ENCODE data around the gene ANKMY1. TPM values are rescaled to one million over a fixed set of nuclear protein-coding genes. Genes with fewer than 3 reads are reported as not detected.
"Not testable (repeated sequence)": the region's sequence is repeated elsewhere in the genome, so short reads cannot be mapped to it uniquely, and the experiment has no call there.

The ANKMY1 gene
- total RNA-seq, 1 donor from 2014 or later: 5.1 TPM

GRCh38 chr2:240499309-240500301 lies 58.2 kb downstream of the ANKMY1 start:
- ATAC-seq: no peak
- no peak for DNase-seq
- intact Hi-C loops (cut with micrococcal nuclease): no loop called here

DNA sequence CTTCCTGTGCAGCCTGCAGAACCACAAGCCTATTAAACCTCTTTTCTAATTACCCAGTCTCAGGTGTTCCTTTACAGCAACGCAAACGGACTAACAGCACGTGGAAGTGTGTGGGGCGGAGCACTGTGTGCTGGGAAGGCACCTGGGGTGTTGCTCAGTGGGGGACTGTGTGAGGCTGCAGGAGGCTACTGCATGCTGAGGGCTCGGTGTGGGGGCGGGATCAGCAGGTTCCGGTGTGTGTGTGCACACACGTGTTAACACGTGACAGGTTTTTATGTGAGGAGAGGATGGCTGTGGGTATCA lies 58.9 kb downstream of the ANKMY1 start:
- ATAC-seq: no peak
- intact Hi-C loops (cut with micrococcal nuclease): no loop called here
- DNase-seq: no peak

DNA sequence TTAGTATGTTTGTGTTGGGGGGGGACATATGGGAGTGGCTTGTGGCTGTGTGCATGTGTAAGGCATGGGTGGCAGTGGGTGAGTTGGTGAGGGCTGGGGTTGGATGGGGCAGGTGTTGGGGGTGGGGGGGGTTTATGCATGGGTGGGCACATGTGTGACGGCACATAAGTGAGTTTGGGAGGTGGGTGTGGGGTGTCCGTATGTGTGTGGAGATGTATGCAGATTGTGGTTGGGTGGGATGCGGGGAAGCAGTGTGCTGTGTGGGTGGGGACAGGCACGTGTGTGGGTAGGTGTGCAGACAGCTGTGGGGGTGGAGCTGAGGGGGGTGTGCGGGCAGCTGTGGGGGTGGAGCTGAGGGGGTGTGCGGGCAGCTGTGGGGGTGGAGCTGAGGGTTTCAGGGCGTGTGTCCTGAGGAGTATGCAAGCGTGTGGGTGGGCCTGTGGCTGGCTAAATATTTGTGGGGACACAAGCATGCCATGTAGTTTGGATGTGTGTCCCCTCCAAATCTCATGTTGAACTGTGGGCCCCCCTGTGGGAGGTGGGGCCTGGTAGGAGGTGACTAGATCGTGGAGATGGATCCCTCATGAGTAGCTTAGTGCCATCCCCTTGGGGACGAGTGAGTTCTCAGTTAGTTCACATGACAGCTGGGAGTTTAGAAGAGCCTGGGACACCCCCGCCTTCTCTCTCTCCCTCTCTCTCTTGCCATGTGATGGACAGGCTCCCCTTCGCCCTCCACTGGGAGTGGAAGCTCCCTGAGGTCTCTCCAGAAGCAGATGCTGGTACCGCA lies 59.4 kb downstream of the ANKMY1 start:
- DNase-seq (no peak), ATAC-seq (no peak)
- intact Hi-C loops (cut with micrococcal nuclease): no loop called here

DNA sequence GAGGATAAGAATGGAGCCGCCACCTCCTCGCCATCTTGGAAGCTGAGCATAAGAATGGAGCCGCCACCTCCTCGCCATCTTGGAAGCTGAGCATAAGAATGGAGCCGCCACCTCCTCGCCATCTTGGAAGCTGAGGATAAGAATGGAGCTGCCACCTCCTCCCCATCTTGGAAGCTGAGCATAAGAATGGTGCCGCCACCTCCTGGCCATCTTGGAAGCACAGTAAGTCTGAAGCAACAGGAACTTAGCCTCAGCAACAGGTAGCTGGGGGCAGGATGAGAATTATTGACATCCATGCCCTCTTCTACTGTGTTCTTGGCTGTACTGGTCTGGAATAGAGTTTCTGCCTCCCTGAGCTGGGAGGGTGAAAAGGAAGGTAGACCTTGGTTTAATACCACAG lies 60.7 kb downstream of the ANKMY1 start:
- ATAC-seq; DNase-seq; intact Hi-C loops (cut with micrococcal nuclease): not testable (repeated sequence)

GRCh38 chr2:240494942-240495341 lies 62.8 kb downstream of the ANKMY1 start:
- intact Hi-C loops (cut with micrococcal nuclease); DNase-seq; ATAC-seq: not testable (repeated sequence)

- intact Hi-C loops (cut with micrococcal nuclease): no loop called here
- ATAC-seq (no peak), DNase-seq (no peak)
Observed at GRCh38 chr2:240494194-240494793, 63.5 kb downstream of the ANKMY1 start.

GRCh38 chr2:240491483-240491882 lies 66.3 kb downstream of the ANKMY1 start:
- DNase-seq (no peak), ATAC-seq (no peak)
- intact Hi-C loops (cut with micrococcal nuclease): no loop called here

DNA sequence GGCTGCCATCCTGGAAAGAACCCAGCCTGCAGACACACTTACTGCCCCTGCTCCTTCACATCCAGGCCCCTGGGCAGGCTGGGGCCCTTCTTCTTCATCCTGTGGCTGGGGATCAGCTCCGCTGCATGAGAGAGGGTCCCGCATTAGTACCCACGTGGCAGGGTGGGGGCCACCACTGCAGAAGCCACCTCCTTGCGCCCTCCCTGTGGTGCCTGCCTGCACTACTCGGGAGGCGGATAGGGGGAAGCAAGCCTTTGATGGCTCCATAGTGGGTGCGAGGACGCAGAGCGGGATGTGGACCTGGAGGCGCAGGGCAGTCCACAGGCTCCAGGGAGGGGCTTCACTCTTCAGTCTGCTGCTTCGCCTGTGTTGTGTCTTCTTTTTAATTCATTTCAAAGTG lies 75.6 kb downstream of the ANKMY1 start:
- DNase-seq (no peak), ATAC-seq (no peak)
- intact Hi-C loops (cut with micrococcal nuclease): no loop called here

DNA sequence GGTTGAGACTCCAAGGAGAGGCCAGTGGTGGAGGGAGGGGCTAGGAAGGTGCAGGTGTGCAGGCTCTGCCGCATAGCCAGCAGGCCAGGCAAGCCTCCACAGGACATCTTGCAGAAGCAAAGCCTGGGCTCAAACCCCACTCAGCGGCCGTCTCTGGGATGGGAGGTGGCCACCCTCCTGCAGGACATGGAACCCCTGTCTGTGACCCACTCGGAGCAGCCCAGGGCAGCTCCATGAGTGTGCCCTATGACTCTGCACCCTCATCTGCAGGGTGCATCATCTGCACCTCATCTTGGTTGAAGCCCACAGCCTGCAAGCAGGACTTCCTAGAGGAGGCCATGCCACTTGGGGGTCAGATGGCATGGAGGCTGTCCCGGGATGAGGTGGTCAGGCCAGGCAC lies 76.1 kb downstream of the ANKMY1 start:
- DNase-seq (no peak), ATAC-seq (no peak)
- intact Hi-C loops (cut with micrococcal nuclease): no loop called here

GRCh38 chr2:240480834-240481623 lies 76.8 kb downstream of the ANKMY1 start:
- no peak for ATAC-seq
- DNase-seq: no peak
- intact Hi-C loops (cut with micrococcal nuclease): no loop called here

- peak; percentile 18 for DNase-seq
Observed at GRCh38 chr2:240479111-240479501, 78.7 kb downstream of the ANKMY1 start.

GRCh38 chr2:240478346-240479110 lies 79.3 kb downstream of the ANKMY1 start:
- intact Hi-C loops (cut with micrococcal nuclease): no loop called here
- DNase-seq: no peak
- no peak for ATAC-seq

More at GRCh38 chr2:240479111-240479501, 78.7 kb downstream of the ANKMY1 start:
- ATAC-seq: no peak
- intact Hi-C loops (cut with micrococcal nuclease): no loop called here

DNA sequence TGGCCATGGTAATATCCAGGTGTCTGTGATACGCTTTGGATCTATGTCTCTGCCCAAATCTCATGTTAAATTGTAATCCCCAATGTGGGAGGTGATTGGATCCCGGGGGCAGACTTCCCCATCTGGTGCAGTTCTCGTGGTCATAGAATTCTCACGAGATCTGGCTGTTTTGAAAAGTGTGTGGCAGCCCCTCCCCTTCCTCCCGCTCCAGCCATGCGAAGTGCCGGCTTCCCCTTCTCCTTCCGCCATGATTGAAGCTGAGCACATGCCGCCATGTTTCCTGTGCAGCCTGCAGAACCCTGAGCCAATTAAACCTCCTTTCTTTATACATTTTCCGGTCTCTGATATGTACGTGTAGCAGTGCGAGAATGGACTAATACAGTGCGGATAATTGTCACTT lies 79.9 kb downstream of the ANKMY1 start:
- no peak for DNase-seq
- no peak for ATAC-seq
- intact Hi-C loops (cut with micrococcal nuclease): no loop called here

DNA sequence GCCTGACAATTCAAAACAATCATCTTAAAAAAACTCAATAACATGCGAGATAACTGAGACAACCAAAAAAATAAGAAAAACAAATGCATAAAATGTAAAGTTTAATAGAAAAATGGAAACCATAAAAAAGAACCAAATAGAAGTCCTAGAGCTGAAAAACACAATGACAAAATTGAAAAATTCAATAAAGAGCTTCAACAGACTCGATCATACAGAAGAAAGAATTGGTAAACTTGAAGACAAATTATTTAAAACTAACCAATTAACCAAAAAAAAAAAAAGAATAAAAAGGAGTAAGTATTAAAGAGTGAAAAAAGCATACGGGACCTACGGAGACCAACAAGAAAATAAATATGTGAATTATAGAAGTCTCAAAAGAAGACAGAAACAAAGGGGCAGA lies 84.6 kb downstream of the ANKMY1 start:
- DNase-seq (no peak), ATAC-seq (no peak)
- intact Hi-C loops (cut with micrococcal nuclease): no loop called here

DNA sequence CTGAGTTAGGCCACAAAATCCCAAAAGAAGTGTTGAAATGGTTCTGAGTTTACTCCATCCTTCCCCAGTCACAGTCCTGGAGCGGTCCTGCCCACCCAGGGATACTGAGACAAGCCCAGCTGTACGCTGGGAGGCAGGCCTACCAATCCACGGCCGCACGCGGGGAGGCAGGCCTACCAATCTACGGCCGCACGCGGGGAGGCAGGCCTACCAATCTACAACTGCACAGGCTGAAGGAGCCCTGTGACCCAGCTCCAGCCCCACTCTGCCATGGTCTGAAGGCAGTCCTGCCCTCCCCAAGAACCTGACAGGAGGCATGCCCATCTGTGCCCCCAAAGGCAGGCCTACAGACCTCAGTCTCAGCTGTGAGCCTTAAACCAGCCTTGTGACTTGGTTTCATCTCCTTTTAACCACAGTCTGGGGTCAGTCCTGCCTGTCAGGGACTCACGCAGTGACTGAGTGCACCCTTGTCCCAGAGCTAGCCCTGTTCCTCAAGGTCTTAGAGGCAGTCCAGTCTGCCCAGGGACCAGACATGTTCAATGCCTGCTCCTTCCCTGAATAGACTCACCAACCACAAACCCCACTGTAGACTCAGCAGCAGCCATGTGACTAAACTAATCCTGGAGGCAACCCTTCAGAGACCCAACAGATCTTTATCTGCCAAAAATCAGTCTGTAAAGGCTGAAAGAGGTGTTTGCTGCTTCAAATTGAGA lies 85.6 kb downstream of the ANKMY1 start:
- intact Hi-C loops (cut with micrococcal nuclease): no loop called here
- DNase-seq: no peak
- no peak for ATAC-seq

DNA sequence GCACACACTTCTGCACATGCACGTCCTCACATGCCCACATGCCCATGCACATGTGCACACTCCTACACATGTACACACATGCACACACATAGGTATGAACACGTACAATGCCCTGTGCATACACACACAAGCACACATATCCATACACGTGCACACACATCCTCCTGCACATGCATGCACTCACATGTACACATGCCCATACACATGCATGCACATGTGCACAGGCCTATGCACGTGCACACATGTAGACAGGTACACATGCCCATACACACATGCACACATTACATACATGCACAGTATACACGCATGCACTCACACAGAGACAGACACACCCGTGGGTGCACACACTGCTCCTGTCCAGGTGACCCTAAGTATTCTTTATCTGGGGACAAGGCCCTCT lies 88.0 kb downstream of the ANKMY1 start:
- ATAC-seq (no peak), DNase-seq (no peak)
- intact Hi-C loops (cut with micrococcal nuclease): no loop called here

DNA sequence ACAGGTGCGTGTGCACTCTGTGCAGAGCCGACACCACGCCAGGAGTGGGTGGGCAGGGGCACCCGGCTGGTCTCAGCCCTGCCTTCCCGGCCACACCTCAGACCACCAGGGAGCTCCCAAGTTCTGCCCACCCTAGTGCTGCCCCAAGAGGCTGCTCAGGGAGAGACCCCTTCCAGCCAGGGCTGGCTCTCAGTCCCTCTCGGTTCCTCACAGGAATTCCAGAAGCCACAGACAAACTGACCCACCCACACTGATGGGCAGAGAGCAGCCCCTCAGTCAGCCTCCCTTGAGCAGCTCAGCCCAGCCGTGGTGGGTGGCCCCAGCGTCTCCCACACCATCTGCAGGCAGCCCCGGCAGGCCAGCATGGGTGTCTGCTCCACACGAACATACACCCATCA lies 88.5 kb downstream of the ANKMY1 start:
- DNase-seq (peak; percentile 24), ATAC-seq (no peak)
- intact Hi-C loops (cut with micrococcal nuclease): no loop called here
